ENCODE measurements around the gene BTN2A1.

DNA sequence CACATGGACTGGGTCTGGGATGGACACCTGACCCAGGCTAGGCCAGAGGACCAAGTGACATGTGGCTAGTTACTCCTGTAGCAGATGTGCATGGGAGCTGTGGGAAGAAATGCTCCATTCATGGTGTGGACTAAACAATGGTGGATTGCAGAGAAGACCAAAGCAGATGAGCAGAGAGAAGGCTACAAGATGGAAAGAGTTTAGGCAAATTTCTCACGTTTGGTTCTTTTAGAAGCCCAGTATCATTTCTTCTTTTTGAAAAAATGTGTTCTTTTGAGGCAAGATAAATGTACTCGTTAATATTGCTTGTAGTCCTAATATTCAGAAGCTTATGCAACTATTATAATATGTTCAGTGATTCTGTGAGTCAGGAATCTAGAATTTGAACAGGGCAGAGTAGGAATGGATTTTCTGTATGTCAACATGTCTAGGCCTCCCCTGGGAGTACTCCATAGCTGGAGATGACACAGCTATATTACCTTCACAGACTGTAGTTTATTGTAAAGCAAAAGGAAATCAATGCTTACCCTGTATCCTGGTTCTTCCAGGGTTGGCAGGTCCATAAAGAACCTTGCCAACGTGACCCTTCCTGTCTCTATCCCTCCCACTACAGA lies 2.3 kb upstream of the BTN2A1 start:
- TF ChIP-seq, protein P1, sequence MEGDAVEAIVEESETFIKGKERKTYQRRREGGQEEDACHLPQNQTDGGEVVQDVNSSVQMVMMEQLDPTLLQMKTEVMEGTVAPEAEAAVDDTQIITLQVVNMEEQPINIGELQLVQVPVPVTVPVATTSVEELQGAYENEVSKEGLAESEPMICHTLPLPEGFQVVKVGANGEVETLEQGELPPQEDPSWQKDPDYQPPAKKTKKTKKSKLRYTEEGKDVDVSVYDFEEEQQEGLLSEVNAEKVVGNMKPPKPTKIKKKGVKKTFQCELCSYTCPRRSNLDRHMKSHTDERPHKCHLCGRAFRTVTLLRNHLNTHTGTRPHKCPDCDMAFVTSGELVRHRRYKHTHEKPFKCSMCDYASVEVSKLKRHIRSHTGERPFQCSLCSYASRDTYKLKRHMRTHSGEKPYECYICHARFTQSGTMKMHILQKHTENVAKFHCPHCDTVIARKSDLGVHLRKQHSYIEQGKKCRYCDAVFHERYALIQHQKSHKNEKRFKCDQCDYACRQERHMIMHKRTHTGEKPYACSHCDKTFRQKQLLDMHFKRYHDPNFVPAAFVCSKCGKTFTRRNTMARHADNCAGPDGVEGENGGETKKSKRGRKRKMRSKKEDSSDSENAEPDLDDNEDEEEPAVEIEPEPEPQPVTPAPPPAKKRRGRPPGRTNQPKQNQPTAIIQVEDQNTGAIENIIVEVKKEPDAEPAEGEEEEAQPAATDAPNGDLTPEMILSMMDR (IDR thresholded peaks at IDR 0.05) = no peak
- TF ChIP-seq TCF12 (IDR thresholded peaks at IDR 0.05) (no peak), GABPA (IDR thresholded peaks at IDR 0.05; ENCODE audit: low read depth) (no peak), MEF2A (IDR thresholded peaks at IDR 0.05; ENCODE audit: borderline replicate concordance, low read depth) (no peak)
- TF ChIP-seq, protein P2, sequence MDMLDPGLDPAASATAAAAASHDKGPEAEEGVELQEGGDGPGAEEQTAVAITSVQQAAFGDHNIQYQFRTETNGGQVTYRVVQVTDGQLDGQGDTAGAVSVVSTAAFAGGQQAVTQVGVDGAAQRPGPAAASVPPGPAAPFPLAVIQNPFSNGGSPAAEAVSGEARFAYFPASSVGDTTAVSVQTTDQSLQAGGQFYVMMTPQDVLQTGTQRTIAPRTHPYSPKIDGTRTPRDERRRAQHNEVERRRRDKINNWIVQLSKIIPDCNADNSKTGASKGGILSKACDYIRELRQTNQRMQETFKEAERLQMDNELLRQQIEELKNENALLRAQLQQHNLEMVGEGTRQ (IDR thresholded peaks at IDR 0.05; ENCODE audit: borderline replicate concordance, low read depth, low read length) = no peak
